GM19099 (cell line): ENCODE data around the gene DBF4B.

Source experiments
- POLR2A ChIP-seq: IDR thresholded peaks from 3 replicates; pipeline ENCODE4 v1.6.1; 2011; ENCODE audit warnings: low read depth; ENCODE audit not compliant: insufficient read length; ENCODE audit errors: extremely low read depth

The DBF4B gene

GRCh38 chr17:44757918-44758413 lies 49.5 kb downstream of the DBF4B start:
- no peak for TF ChIP-seq POLR2A

GRCh38 chr17:44758414-44759085 lies 50.1 kb downstream of the DBF4B start, which contains the start of gene ADAM11:
ADAM11 (plus strand) TSS chr17:44758988; CDS start chr17:44759200, 212 bp downstream.
- no peak for TF ChIP-seq POLR2A

GRCh38 chr17:44759086-44759915 lies 50.8 kb downstream of the DBF4B start:
- TF ChIP-seq POLR2A = no peak

- no peak for TF ChIP-seq POLR2A
These were observed 51.4 kb downstream of the DBF4B start for GRCh38 chr17:44759916-44760243.

- no peak for TF ChIP-seq POLR2A
These were observed 52.2 kb downstream of the DBF4B start for GRCh38 chr17:44760474-44761308.

- TF ChIP-seq POLR2A = no peak
These were observed 53.7 kb downstream of the DBF4B start for GRCh38 chr17:44761932-44762810.

- TF ChIP-seq POLR2A = no peak
These were observed 54.7 kb downstream of the DBF4B start for GRCh38 chr17:44763170-44763569.

GRCh38 chr17:44765965-44766364 lies 57.5 kb downstream of the DBF4B start:
- TF ChIP-seq POLR2A = no peak

- no peak for TF ChIP-seq POLR2A
These were observed 58.1 kb downstream of the DBF4B start for GRCh38 chr17:44766409-44767038.

GRCh38 chr17:44767493-44767892 lies 59.0 kb downstream of the DBF4B start:
- no peak for TF ChIP-seq POLR2A

- TF ChIP-seq POLR2A = no peak
These were observed 60.2 kb downstream of the DBF4B start for GRCh38 chr17:44768505-44769142.

- no peak for TF ChIP-seq POLR2A
These were observed 60.8 kb downstream of the DBF4B start for GRCh38 chr17:44769230-44769629.

GRCh38 chr17:44769647-44770084 lies 61.2 kb downstream of the DBF4B start:
- TF ChIP-seq POLR2A = no peak

GRCh38 chr17:44770166-44770925 lies 61.9 kb downstream of the DBF4B start:
- TF ChIP-seq POLR2A = no peak
